ENCODE results near the gene EIF3M. TPM values are rescaled to one million over a fixed set of nuclear protein-coding genes. Genes with fewer than 3 reads are reported as not detected.

EIF3M gene
- total and polyA plus RNA-seq, 2 experiments from 2014 or later, result 667 to 714 TPM

DNA sequence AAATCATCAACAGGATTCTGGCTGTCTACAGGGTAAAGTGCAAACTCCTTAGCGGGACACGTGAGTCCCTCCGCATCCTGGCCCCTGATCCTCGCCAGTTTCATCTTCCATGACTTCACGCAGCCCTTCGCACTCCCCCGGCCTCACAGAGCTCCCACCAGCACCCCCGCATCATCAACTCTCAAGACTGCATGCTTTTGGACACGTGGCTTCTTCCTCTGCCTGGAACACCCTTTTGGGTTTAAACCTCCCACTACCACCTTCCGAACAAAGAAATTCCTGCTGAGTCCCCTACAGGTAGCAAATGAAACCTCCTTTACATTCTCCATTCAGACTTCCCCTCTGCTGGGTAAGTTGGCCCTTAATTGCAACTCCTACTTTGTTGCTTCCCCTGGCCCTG, 12.6 kb upstream of the EIF3M start:
- H3K79me2 ChIP-seq (replicated peaks; ENCODE audit: insufficient read depth), result no peaks in the 10 kb centered on the region
- Mint-ChIP-seq H3K27ac (peak overlapping the region; percentile 13; the same call in 1 of the 2 replicates), H3K4me3 (no peak overlapping the region; the same call in 2 of the 3 replicates), H3K9me3 (no peaks in the 10 kb centered on the region), H3K36me3 (ENCODE audit: low read depth) (no peaks in the 10 kb centered on the region; the same call in 2 of the 3 replicates), H3K27me3 (ENCODE audit: insufficient read depth, low read depth, poor library complexity) (peaks cover 5% of the 10 kb centered on the region), H3K4me1 (peaks cover 14% of the 10 kb centered on the region)
- no peak overlapping the region for H3K27ac ChIP-seq (ENCODE audit: low read depth)
- peaks cover 6% of the 10 kb centered on the region for H3K4me1 ChIP-seq (ENCODE audit: insufficient read depth)
- 0 out of 2 replicates have a peak, but pooled peaks cover 8% of the 10 kb centered on the region for H3K27me3 ChIP-seq (ENCODE audit: insufficient read depth)
- no peak for TF ChIP-seq EZH2phosphoT487 (IDR thresholded peaks at IDR 0.05; ENCODE audit: unreplicated experiment)
- no peak for TF ChIP-seq ZNF331 (CRISPR knock-in tag; IDR thresholded peaks at IDR 0.05; ENCODE audit: low read depth)
- 0 out of 2 replicates have a peak, but pooled peaks have one; percentile 9 for TF ChIP-seq CREB1 (CRISPR knock-in tag; IDR thresholded peaks at IDR 0.05; ENCODE audit: low read depth)
- no peak for TF ChIP-seq NANOG (IDR thresholded peaks at IDR 0.05; ENCODE audit: borderline replicate concordance)
- TF ChIP-seq, protein P1, sequence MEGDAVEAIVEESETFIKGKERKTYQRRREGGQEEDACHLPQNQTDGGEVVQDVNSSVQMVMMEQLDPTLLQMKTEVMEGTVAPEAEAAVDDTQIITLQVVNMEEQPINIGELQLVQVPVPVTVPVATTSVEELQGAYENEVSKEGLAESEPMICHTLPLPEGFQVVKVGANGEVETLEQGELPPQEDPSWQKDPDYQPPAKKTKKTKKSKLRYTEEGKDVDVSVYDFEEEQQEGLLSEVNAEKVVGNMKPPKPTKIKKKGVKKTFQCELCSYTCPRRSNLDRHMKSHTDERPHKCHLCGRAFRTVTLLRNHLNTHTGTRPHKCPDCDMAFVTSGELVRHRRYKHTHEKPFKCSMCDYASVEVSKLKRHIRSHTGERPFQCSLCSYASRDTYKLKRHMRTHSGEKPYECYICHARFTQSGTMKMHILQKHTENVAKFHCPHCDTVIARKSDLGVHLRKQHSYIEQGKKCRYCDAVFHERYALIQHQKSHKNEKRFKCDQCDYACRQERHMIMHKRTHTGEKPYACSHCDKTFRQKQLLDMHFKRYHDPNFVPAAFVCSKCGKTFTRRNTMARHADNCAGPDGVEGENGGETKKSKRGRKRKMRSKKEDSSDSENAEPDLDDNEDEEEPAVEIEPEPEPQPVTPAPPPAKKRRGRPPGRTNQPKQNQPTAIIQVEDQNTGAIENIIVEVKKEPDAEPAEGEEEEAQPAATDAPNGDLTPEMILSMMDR (conservative IDR thresholded peaks at IDR 0.05; ENCODE audit: low read depth in 2 of 2), result peak; percentile 8 to 40; a peak in 1 of 4 replicates
- no peak for TF ChIP-seq ZNF114 (CRISPR knock-in tag; IDR thresholded peaks at IDR 0.05)
- no peaks in the 10 kb centered on the region for H3F3A ChIP-seq (replicated peaks; ENCODE audit: low read depth)
- peak overlapping the region; percentile 94 for H2AFZ ChIP-seq
- no peak overlapping the region for H3K4me3 ChIP-seq
- peak; percentile 97 for ATAC-seq
- H4K20me1 ChIP-seq (replicated peaks; ENCODE audit: insufficient read depth), result no peaks in the 10 kb centered on the region
- H3K4me2 ChIP-seq, result peak overlapping the region; percentile 62; the same call in 1 of the 2 replicates
- peaks cover 6% of the 10 kb centered on the region; the same call in 1 of the 2 replicates for H3K9me2 ChIP-seq (ENCODE audit: insufficient read depth)
- H3K36me3 ChIP-seq (ENCODE audit: insufficient read depth), result no peaks in the 10 kb centered on the region
- DNase-seq (ENCODE audit: low spot score), result peak; percentile 75

DNA sequence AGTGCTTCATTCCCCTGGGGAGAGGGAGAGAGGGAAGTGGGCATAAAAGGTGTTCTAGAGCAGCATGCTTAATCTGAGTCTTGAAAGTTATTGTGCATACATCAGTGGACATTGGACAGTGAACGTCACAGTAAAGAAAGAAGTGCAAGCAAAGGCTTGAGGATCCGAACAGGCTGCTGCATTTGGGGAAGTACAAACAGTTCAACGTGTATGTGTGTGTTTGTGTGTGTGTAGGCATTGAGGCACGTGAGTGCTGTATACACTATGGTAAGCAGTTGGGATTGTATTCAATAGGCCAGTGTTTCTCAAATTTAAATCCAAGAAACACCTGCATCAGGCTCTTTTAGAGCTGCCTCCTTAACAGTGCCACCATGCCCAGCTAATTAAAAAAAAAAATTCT, 10.4 kb upstream of the EIF3M start:
- no peaks in the 10 kb centered on the region for H3K79me2 ChIP-seq (replicated peaks; ENCODE audit: insufficient read depth)
- no peak overlapping the region for H3K4me3 ChIP-seq
- peaks cover 6% of the 10 kb centered on the region; the same call in 1 of the 2 replicates for H3K9me2 ChIP-seq (ENCODE audit: insufficient read depth)
- DNase-seq (ENCODE audit: low spot score) (no peak), ATAC-seq (no peak)
- H3K27me3 ChIP-seq (ENCODE audit: insufficient read depth), result 0 out of 2 replicates have a peak, but pooled peaks cover 8% of the 10 kb centered on the region
- H4K20me1 ChIP-seq (replicated peaks; ENCODE audit: insufficient read depth), result no peaks in the 10 kb centered on the region
- no peak overlapping the region for H3K4me2 ChIP-seq
- Mint-ChIP-seq H3K27ac (no peak overlapping the region), H3K27me3 (ENCODE audit: insufficient read depth, low read depth, poor library complexity) (peaks cover 4% of the 10 kb centered on the region), H3K36me3 (ENCODE audit: low read depth) (no peaks in the 10 kb centered on the region; the same call in 2 of the 3 replicates), H3K4me3 (no peak overlapping the region), H3K4me1 (peaks cover 14% of the 10 kb centered on the region), H3K9me3 (no peaks in the 10 kb centered on the region)
- H3K27ac ChIP-seq (ENCODE audit: low read depth), result no peak overlapping the region
- H3F3A ChIP-seq (replicated peaks; ENCODE audit: low read depth), result no peaks in the 10 kb centered on the region
- H3K36me3 ChIP-seq (ENCODE audit: insufficient read depth), result no peaks in the 10 kb centered on the region
- H2AFZ ChIP-seq, result 0 out of 2 replicates have a peak overlapping the region, but pooled peaks have one; percentile 32
- peaks cover 6% of the 10 kb centered on the region for H3K4me1 ChIP-seq (ENCODE audit: insufficient read depth)
- TF ChIP-seq, protein P2, sequence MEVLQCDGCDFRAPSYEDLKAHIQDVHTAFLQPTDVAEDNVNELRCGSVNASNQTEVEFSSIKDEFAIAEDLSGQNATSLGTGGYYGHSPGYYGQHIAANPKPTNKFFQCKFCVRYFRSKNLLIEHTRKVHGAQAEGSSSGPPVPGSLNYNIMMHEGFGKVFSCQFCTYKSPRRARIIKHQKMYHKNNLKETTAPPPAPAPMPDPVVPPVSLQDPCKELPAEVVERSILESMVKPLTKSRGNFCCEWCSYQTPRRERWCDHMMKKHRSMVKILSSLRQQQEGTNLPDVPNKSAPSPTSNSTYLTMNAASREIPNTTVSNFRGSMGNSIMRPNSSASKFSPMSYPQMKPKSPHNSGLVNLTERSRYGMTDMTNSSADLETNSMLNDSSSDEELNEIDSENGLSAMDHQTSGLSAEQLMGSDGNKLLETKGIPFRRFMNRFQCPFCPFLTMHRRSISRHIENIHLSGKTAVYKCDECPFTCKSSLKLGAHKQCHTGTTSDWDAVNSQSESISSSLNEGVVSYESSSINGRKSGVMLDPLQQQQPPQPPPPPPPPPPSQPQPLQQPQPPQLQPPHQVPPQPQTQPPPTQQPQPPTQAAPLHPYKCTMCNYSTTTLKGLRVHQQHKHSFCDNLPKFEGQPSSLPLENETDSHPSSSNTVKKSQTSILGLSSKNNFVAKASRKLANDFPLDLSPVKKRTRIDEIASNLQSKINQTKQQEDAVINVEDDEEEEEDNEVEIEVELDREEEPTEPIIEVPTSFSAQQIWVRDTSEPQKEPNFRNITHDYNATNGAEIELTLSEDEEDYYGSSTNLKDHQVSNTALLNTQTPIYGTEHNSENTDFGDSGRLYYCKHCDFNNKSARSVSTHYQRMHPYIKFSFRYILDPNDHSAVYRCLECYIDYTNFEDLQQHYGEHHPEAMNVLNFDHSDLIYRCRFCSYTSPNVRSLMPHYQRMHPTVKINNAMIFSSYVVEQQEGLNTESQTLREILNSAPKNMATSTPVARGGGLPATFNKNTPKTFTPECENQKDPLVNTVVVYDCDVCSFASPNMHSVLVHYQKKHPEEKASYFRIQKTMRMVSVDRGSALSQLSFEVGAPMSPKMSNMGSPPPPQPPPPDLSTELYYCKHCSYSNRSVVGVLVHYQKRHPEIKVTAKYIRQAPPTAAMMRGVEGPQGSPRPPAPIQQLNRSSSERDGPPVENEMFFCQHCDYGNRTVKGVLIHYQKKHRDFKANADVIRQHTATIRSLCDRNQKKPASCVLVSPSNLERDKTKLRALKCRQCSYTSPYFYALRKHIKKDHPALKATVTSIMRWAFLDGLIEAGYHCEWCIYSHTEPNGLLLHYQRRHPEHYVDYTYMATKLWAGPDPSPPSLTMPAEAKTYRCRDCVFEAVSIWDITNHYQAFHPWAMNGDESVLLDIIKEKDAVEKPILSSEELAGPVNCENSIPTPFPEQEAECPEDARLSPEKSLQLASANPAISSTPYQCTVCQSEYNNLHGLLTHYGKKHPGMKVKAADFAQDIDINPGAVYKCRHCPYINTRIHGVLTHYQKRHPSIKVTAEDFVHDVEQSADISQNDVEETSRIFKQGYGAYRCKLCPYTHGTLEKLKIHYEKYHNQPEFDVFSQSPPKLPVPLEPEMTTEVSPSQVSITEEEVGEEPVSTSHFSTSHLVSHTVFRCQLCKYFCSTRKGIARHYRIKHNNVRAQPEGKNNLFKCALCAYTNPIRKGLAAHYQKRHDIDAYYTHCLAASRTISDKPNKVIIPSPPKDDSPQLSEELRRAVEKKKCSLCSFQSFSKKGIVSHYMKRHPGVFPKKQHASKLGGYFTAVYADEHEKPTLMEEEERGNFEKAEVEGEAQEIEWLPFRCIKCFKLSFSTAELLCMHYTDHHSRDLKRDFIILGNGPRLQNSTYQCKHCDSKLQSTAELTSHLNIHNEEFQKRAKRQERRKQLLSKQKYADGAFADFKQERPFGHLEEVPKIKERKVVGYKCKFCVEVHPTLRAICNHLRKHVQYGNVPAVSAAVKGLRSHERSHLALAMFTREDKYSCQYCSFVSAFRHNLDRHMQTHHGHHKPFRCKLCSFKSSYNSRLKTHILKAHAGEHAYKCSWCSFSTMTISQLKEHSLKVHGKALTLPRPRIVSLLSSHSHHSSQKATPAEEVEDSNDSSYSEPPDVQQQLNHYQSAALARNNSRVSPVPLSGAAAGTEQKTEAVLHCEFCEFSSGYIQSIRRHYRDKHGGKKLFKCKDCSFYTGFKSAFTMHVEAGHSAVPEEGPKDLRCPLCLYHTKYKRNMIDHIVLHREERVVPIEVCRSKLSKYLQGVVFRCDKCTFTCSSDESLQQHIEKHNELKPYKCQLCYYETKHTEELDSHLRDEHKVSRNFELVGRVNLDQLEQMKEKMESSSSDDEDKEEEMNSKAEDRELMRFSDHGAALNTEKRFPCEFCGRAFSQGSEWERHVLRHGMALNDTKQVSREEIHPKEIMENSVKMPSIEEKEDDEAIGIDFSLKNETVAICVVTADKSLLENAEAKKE (CRISPR knock-in tag; IDR thresholded peaks at IDR 0.05), result no peak
- TF ChIP-seq, protein P3, sequence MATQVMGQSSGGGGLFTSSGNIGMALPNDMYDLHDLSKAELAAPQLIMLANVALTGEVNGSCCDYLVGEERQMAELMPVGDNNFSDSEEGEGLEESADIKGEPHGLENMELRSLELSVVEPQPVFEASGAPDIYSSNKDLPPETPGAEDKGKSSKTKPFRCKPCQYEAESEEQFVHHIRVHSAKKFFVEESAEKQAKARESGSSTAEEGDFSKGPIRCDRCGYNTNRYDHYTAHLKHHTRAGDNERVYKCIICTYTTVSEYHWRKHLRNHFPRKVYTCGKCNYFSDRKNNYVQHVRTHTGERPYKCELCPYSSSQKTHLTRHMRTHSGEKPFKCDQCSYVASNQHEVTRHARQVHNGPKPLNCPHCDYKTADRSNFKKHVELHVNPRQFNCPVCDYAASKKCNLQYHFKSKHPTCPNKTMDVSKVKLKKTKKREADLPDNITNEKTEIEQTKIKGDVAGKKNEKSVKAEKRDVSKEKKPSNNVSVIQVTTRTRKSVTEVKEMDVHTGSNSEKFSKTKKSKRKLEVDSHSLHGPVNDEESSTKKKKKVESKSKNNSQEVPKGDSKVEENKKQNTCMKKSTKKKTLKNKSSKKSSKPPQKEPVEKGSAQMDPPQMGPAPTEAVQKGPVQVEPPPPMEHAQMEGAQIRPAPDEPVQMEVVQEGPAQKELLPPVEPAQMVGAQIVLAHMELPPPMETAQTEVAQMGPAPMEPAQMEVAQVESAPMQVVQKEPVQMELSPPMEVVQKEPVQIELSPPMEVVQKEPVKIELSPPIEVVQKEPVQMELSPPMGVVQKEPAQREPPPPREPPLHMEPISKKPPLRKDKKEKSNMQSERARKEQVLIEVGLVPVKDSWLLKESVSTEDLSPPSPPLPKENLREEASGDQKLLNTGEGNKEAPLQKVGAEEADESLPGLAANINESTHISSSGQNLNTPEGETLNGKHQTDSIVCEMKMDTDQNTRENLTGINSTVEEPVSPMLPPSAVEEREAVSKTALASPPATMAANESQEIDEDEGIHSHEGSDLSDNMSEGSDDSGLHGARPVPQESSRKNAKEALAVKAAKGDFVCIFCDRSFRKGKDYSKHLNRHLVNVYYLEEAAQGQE (IDR thresholded peaks at IDR 0.05; ENCODE audit: unreplicated experiment), result no peak
- TF ChIP-seq EZH2 (IDR thresholded peaks at IDR 0.05; ENCODE audit: low read depth, unreplicated experiment) (no peak), ZNF331 (CRISPR knock-in tag; IDR thresholded peaks at IDR 0.05; ENCODE audit: low read depth) (no peak), NANOG (IDR thresholded peaks at IDR 0.05; ENCODE audit: borderline replicate concordance) (no peak)
